Measurements from ENCODE around the gene HOXD3. TPM values are rescaled to one million over a fixed set of nuclear protein-coding genes. Genes with fewer than 3 reads are reported as not detected.

HOXD3 gene
- total and polyA plus RNA-seq, 2 of the 8 experiments (the other 6 are each of a cell fraction or from before 2014, with no cell fraction given) = not detected

DNA sequence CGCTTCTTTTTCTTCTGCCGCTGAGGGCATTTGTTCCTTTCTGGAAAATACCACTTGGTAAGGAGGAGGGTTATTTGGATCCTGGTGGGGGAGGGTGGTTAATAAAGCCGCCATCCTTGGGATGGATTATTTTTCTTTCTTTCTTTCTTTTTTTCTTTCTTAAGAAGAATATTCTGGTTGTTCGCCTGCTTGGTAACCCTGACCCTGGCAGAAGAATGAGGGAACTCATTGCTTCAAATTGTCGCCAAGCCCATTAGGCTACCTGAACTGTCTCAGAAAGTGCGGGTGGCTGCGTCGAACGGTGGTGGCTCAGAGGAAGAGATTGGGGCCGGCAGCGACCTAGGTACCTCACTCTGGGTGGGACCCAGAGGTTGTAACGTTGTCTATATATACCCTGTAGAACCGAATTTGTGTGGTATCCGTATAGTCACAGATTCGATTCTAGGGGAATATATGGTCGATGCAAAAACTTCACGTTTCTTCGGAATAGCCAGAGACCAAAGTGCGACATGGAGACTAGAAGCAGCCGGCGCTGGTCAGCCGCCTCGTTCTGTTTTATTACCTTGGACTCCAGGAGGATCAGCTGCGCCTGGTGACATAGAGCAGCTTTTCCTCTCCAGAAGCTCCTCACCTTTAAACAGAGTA is 7.0 kb upstream of the HOXD3 start:
- peaks cover 0 to 10% (median 2%) of the 10 kb centered on the region in 4 experiments; a peak in 4 of 7 replicates for H3K4me1 ChIP-seq (replicated peaks in 1 of 4; ENCODE audit: control insufficient read depth in 3 of 4, insufficient read depth in 4 of 4, low read length in 3 of 4)
- POLR2A ChIA-PET (ENCODE audit: partially characterized antibody) = interaction anchor here (0.7 to 1.3 kb wide), 2 partner anchors 10 to 45 kb away, joined by 3 read pairs; no protein-coding TSS in a partner anchor
- no peak for DNase-seq (ENCODE audit: low read depth in 1 of 2, low spot score in 2 of 2)
- TF ChIP-seq CEBPB (IDR thresholded peaks at IDR 0.05; ENCODE audit: low read depth, low read length) (no peak), KDM4A (IDR thresholded peaks at IDR 0.05; ENCODE audit: low read depth, low read length, severe bottlenecking) (no peak), TBP (IDR thresholded peaks at IDR 0.05; ENCODE audit: low read depth, low read length) (no peak), CREB1 (IDR thresholded peaks at IDR 0.05) (no peak), TAF7 (optimal IDR thresholded peaks at IDR 0.05; ENCODE audit: borderline replicate concordance, low read depth, low read length) (no peak), EP300 (IDR thresholded peaks at IDR 0.05; ENCODE audit: borderline replicate concordance in 1 of 2, low read depth in 2 of 2, low read length in 2 of 2) (no peak), SUZ12 (IDR thresholded peaks at IDR 0.05; ENCODE audit: low read length) (peak; percentile 92), EZH2 (IDR thresholded peaks at IDR 0.05; ENCODE audit: low read depth, low read length, severe bottlenecking) (peak; percentile 81), RNF2 (IDR thresholded peaks at IDR 0.05; ENCODE audit: borderline replicate concordance, low read depth, low read length, missing control alignments, poor library complexity, severe bottlenecking) (peak; percentile 27), NRF1 (IDR thresholded peaks at IDR 0.05; ENCODE audit: low read depth, low read length) (no peak), USF2 (IDR thresholded peaks at IDR 0.05; ENCODE audit: low read length) (no peak)

More for the DNA sequence above, 7.0 kb upstream of the HOXD3 start:
- H3K27me3 ChIP-seq (replicated peaks in 1 of 4; ENCODE audit: control insufficient read depth in 3 of 4, extremely low read depth in 1 of 4, insufficient read depth in 3 of 4, low read length in 3 of 4) = peaks cover 98 to 100% (median 100%) of the 10 kb centered on the region in 4 experiments
- no peak overlapping the region for H3K4me3 ChIP-seq (ENCODE audit: extremely low read depth in 1 of 4, insufficient read depth in 2 of 4, low read depth in 3 of 4, low read length in 4 of 4)
- no peaks in the 10 kb centered on the region; a peak in 1 of 4 replicates for H3K9me3 ChIP-seq (ENCODE audit: insufficient read depth in 2 of 2, low read depth in 1 of 2, low read length in 1 of 2)
- H2BK120ac ChIP-seq (replicated peaks; ENCODE audit: low read depth, low read length) = no peak overlapping the region
- H3K18ac ChIP-seq (ENCODE audit: extremely low read depth, low read length) = no peak overlapping the region
- H2AK5ac ChIP-seq (ENCODE audit: low read depth, low read length) = no peak overlapping the region
- no peaks in the 10 kb centered on the region for H3K79me1 ChIP-seq (ENCODE audit: low read depth, low read length)
- H4K20me1 ChIP-seq (replicated peaks in 1 of 2; ENCODE audit: control insufficient read depth in 1 of 2, insufficient read depth in 2 of 2, low read length in 2 of 2) = peaks cover 17 to 42% of the 10 kb centered on the region in 2 experiments
- H2AFZ ChIP-seq (ENCODE audit: low read length) = no peak overlapping the region
- no peak overlapping the region for H3K23ac ChIP-seq (ENCODE audit: insufficient read length)
- H2BK12ac ChIP-seq (ENCODE audit: low read depth, low read length) = 0 out of 2 replicates have a peak overlapping the region, but pooled peaks have one; percentile 39
- CTCF ChIA-PET (ENCODE audit: partially characterized antibody) = interaction anchor here (0.9 to 4.4 kb wide), 10 partner anchors 10 to 404 kb away, joined by 3 to 36 read pairs (median 8); no protein-coding TSS in a partner anchor
- H2BK5ac ChIP-seq (ENCODE audit: low read depth, low read length) = no peak overlapping the region
- no peak overlapping the region for H3K27ac ChIP-seq (ENCODE audit: low read depth, low read length)
- no peak overlapping the region for H2BK20ac ChIP-seq (ENCODE audit: low read length)
- no peak overlapping the region for H3K14ac ChIP-seq (ENCODE audit: insufficient read length)
- no peak overlapping the region for H4K8ac ChIP-seq (ENCODE audit: extremely low read depth, insufficient read depth, low read length)
- no peak overlapping the region for H3K9ac ChIP-seq (replicated peaks in 1 of 4; ENCODE audit: extremely low read depth in 1 of 4, low read depth in 3 of 4, low read length in 3 of 4)
- no peak overlapping the region for H2BK15ac ChIP-seq (ENCODE audit: low read length)
- H3K23me2 ChIP-seq (ENCODE audit: low read depth, low read length) = peaks cover 2% of the 10 kb centered on the region; the same call in 1 of the 2 replicates
- H3K56ac ChIP-seq (replicated peaks; ENCODE audit: insufficient read length, low read depth, low read length) = no peak overlapping the region
- no peak for FAIRE-seq
- no peak overlapping the region for H3K4ac ChIP-seq (replicated peaks; ENCODE audit: insufficient read length, low read depth, low read length)
- no peaks in the 10 kb centered on the region for H3K79me2 ChIP-seq (ENCODE audit: control insufficient read depth in 1 of 2, insufficient read depth in 2 of 2, low read length in 2 of 2)
- WGBS, 2 experiments (ENCODE audit: extremely low coverage in 1 of 2, insufficient coverage in 1 of 2, insufficient read length in 1 of 2, insufficient replicate concordance in 2 of 2, low coverage in 1 of 2, low lambda C conversion rate in 2 of 2, missing lambda C conversion rate in 1 of 2) = 20% methylated on average over 24 of the region's 24 CpGs; no CpG with 5 or more reads in 1 of the 2 experiments
- no peak overlapping the region for H4K91ac ChIP-seq (replicated peaks; ENCODE audit: insufficient read length, low read length)
- no peak overlapping the region for H3K4me2 ChIP-seq (ENCODE audit: insufficient read depth in 1 of 2, low read depth in 2 of 2, low read length in 2 of 2)
- H3K36me3 ChIP-seq (ENCODE audit: control insufficient read depth in 2 of 4, insufficient read depth in 4 of 4, low read length in 3 of 4) = peaks cover 0 to 11% (median 0%) of the 10 kb centered on the region in 4 experiments; a peak in 1 of 8 replicates
- H4K5ac ChIP-seq (ENCODE audit: insufficient read length, low read depth, low read length) = no peak overlapping the region
